ENCODE results near the gene LENG9.
A peak's percentile ranks its signal among the peaks of the same experiment; 100 is the strongest.

The LENG9 gene

DNA sequence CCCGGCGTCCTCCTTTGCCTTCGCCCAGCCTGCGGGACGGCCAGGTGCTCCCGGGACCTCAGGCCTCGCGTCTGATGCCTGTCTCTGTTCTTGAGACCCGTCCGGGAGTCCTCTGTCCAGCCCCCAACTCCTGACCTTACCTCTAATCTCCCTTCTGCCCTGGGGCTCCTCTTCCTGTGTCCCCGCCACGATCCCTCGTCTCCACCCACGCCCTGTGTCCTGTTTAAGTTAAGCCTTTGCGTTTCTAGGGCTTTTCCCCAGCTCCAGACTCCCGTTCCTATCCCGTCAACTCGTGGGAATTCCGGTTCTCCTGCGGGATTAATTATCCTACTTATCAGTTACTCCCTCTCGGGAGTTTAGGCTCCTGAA lies 13.9 kb downstream of the LENG9 start:
- TF ChIP-seq EGR1 (IDR thresholded peaks at IDR 0.05) (peak; percentile 9; the same call in 1 of the 2 replicates), ZBTB7A (IDR thresholded peaks at IDR 0.05; ENCODE audit: low read depth) (no peak)

GRCh38 chr19:54448774-54449700 lies 14.5 kb downstream of the LENG9 start, which contains the start of gene LENG8:
Gene LENG8, plus strand, starts transcription at chr19:54449199. Its CDS starts 2,146 bp downstream, at chr19:54451345.
- TF ChIP-seq, protein P1, sequence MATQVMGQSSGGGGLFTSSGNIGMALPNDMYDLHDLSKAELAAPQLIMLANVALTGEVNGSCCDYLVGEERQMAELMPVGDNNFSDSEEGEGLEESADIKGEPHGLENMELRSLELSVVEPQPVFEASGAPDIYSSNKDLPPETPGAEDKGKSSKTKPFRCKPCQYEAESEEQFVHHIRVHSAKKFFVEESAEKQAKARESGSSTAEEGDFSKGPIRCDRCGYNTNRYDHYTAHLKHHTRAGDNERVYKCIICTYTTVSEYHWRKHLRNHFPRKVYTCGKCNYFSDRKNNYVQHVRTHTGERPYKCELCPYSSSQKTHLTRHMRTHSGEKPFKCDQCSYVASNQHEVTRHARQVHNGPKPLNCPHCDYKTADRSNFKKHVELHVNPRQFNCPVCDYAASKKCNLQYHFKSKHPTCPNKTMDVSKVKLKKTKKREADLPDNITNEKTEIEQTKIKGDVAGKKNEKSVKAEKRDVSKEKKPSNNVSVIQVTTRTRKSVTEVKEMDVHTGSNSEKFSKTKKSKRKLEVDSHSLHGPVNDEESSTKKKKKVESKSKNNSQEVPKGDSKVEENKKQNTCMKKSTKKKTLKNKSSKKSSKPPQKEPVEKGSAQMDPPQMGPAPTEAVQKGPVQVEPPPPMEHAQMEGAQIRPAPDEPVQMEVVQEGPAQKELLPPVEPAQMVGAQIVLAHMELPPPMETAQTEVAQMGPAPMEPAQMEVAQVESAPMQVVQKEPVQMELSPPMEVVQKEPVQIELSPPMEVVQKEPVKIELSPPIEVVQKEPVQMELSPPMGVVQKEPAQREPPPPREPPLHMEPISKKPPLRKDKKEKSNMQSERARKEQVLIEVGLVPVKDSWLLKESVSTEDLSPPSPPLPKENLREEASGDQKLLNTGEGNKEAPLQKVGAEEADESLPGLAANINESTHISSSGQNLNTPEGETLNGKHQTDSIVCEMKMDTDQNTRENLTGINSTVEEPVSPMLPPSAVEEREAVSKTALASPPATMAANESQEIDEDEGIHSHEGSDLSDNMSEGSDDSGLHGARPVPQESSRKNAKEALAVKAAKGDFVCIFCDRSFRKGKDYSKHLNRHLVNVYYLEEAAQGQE (IDR thresholded peaks at IDR 0.05; ENCODE audit: low read depth): no peak
- TF ChIP-seq FOXM1 (IDR thresholded peaks at IDR 0.05; ENCODE audit: borderline replicate concordance, low read depth) (no peak), EP300 (IDR thresholded peaks at IDR 0.05; ENCODE audit: borderline replicate concordance) (peak; percentile 34; the same call in 1 of the 2 replicates), TCF12 (IDR thresholded peaks at IDR 0.05; ENCODE audit: low read depth) (no peak; the same call in none of the 2 replicates), YY1 (IDR thresholded peaks at IDR 0.05; ENCODE audit: low read depth) (no peak), EGR1 (IDR thresholded peaks at IDR 0.05) (peak; percentile 99), CREB1 (IDR thresholded peaks at IDR 0.05; ENCODE audit: low read depth) (peak; percentile 93), CEBPB (IDR thresholded peaks at IDR 0.05) (no peak), RAD21 (IDR thresholded peaks at IDR 0.05; ENCODE audit: low read depth) (no peak), ZBTB7A (IDR thresholded peaks at IDR 0.05; ENCODE audit: low read depth) (no peak), TEAD4 (IDR thresholded peaks at IDR 0.05) (no peak), NFIC (IDR thresholded peaks at IDR 0.05) (no peak), TAF1 (IDR thresholded peaks at IDR 0.05; ENCODE audit: low read depth) (peak; percentile 70)
- TF ChIP-seq, protein P2, sequence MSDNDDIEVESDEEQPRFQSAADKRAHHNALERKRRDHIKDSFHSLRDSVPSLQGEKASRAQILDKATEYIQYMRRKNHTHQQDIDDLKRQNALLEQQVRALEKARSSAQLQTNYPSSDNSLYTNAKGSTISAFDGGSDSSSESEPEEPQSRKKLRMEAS (IDR thresholded peaks at IDR 0.05): peak; percentile 87
- TF ChIP-seq, protein P3, sequence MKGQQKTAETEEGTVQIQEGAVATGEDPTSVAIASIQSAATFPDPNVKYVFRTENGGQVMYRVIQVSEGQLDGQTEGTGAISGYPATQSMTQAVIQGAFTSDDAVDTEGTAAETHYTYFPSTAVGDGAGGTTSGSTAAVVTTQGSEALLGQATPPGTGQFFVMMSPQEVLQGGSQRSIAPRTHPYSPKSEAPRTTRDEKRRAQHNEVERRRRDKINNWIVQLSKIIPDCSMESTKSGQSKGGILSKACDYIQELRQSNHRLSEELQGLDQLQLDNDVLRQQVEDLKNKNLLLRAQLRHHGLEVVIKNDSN (IDR thresholded peaks at IDR 0.05): no peak; the same call in 1 of the 2 replicates

GRCh38 chr19:54448040-54448773 lies 15.4 kb downstream of the LENG9 start:
- TF ChIP-seq CREB1 (IDR thresholded peaks at IDR 0.05; ENCODE audit: low read depth) (no peak), TCF12 (IDR thresholded peaks at IDR 0.05; ENCODE audit: low read depth) (peak; percentile 6; the same call in 1 of the 2 replicates), YY1 (IDR thresholded peaks at IDR 0.05; ENCODE audit: low read depth) (peak; percentile 85), RAD21 (IDR thresholded peaks at IDR 0.05; ENCODE audit: low read depth) (no peak)

GRCh38 chr19:54444737-54445136 lies 18.8 kb downstream of the LENG9 start:
- no peak for TF ChIP-seq ZBTB7A (IDR thresholded peaks at IDR 0.05; ENCODE audit: low read depth)
- TF ChIP-seq CEBPB (IDR thresholded peaks at IDR 0.05): no peak
- no peak for TF ChIP-seq CREB1 (IDR thresholded peaks at IDR 0.05; ENCODE audit: low read depth)
- TF ChIP-seq, protein P2 (IDR thresholded peaks at IDR 0.05): no peak

GRCh38 chr19:54440641-54441040 lies 22.9 kb downstream of the LENG9 start:
- TF ChIP-seq EP300 (IDR thresholded peaks at IDR 0.05; ENCODE audit: borderline replicate concordance) (no peak), CEBPB (IDR thresholded peaks at IDR 0.05) (no peak), FOXM1 (IDR thresholded peaks at IDR 0.05; ENCODE audit: borderline replicate concordance, low read depth) (no peak), RAD21 (IDR thresholded peaks at IDR 0.05; ENCODE audit: low read depth) (no peak), CREB1 (IDR thresholded peaks at IDR 0.05; ENCODE audit: low read depth) (no peak)
- TF ChIP-seq, protein P3 (IDR thresholded peaks at IDR 0.05): no peak

DNA sequence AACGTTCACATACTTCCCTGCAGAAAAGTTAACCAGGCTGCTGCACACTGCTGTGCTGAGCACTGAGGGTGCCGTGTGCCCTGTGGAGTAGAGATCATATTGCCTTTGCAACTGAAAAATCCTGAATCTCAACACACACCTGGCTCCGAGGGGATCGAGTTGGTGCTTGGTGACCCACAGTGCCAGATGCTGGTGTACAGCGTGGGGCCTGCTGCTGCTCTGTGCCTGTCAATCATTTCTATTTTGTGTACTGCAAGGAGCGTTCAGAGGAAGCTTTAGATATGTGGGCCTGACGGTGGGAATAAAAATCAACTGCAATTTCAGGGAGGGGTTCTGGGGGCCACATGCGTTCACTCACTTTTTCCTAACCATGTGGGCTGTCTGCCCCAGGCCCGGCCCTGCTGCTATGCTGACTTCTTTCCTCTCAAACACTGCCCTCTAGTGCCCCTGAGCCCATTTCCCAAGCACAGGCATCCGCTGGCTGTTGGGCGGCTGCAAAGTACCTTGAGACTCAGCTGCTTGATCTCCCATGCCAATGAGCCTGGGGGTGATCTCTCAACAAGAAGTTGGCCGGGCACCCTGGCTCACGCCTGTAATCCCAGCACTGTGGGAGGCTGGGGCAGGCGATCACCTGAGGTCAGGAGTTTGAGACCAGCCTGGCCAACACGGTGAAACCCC lies 24.3 kb downstream of the LENG9 start:
- no peak for TF ChIP-seq CEBPB (IDR thresholded peaks at IDR 0.05)
- TF ChIP-seq EP300 (IDR thresholded peaks at IDR 0.05; ENCODE audit: borderline replicate concordance): no peak
- TF ChIP-seq TAF1 (IDR thresholded peaks at IDR 0.05; ENCODE audit: low read depth): no peak
- TF ChIP-seq, protein P1 (IDR thresholded peaks at IDR 0.05; ENCODE audit: low read depth): no peak
- no peak for TF ChIP-seq ZBTB7A (IDR thresholded peaks at IDR 0.05; ENCODE audit: low read depth)
- no peak for TF ChIP-seq FOXM1 (IDR thresholded peaks at IDR 0.05; ENCODE audit: borderline replicate concordance, low read depth)
- peak; percentile 48; the same call in 1 of the 2 replicates for TF ChIP-seq RAD21 (IDR thresholded peaks at IDR 0.05; ENCODE audit: low read depth)
- no peak for TF ChIP-seq EGR1 (IDR thresholded peaks at IDR 0.05)

Data from Ishikawa (cell line).